GM19023 (cell line): Measurements from ENCODE around the gene PREX1.

Experiments
- ATAC-seq: cut with Tn5 transposase; IDR thresholded peaks from one replicate; pipeline ENCODE4 v1.9.1; 2021; ENCODE audit warnings: mild to moderate bottlenecking, moderate library complexity; ENCODE audit not compliant: unreplicated experiment

Gene PREX1

DNA sequence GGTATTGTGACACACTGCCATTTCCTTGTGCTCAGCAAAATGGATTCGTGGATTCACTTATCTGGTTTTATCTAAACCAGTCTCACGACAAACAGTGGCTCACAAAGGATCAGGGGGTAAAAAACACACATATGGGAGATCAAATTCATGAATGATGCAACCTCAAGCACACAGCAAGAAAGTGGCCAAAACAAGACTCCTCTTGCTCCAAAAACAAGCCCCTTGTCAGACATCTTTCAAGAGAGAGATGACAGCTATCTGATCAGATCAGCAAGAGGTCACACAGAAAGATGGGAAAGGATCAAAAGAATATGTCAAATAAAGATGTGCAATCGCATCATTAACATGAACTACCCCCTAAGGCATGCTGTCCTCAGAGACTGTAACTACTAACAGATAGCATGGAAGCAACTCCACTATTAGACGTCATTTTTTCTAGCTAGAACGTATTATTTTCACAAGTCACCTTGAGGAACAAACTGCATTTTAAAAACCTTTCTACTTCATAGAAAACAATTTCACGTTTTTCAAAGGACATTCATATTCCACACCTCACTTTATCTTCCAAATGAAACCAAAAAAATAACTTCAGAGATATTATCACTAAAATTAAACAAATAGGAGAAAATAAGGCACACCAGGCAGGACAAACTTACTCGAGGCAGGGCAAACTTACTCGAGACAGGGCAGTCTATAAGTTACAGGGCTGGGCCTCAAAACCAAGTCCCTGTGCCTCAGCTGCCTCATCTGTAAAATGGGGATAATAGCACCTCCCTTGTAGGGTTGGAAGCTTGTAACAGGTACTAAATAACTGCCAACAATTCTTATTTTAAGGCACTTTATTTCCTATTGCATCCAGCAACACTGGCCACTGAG lies 122.3 kb downstream of the PREX1 start:
- ATAC-seq = no peak

DNA sequence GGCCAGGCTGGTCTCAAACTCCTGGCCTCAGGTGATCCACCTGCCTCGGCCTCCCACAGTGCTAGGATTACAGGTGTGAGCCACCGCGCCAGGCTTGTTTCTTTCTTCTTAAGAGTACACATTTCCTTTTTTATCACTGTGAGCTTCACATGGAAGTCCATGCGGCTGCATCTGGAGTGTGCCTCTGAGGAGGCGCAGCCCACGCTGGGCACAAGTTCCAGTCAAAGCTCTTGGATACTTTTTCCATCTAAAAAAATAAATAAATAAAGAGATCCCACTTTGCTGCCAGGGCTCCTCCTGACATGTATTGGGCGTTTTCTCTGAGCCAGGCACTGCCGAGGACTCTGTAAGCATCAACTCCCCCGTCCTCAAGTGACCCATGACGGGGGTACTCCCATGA lies 123.0 kb downstream of the PREX1 start:
- ATAC-seq = no peak

DNA sequence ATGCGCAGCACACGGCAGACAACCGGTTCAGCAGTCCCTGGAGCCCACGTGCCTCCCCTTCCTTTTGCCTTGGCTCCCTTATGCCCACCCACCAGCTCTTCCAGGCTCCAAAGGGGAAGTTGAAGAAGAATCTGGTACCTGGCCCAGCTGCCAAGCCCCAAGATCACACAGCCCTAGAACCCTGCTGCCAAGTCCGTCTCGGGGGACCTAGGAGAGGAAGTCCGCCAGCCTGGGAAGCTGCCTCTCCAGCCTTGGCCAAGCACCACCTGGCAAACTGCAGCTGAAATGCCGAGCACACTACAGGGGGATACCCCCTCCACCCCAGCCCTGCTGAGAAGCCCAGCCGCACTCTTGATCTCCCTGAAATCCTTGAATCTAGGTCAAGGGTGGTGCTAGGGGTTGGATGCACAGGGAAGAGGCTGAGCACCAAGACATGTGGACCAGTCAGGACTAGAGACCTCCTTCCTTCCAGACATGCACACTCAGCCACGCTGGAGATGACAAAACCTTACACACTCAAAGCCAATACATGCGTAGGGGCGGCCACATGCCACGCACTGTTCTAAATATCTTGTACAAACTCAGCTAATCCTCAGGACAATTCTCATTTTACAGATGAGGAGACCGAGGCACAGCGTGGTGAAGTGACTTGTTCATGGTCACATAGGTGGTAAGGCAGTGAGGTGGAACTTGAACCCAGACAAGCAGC lies 124.1 kb downstream of the PREX1 start:
- ATAC-seq = no peak

DNA sequence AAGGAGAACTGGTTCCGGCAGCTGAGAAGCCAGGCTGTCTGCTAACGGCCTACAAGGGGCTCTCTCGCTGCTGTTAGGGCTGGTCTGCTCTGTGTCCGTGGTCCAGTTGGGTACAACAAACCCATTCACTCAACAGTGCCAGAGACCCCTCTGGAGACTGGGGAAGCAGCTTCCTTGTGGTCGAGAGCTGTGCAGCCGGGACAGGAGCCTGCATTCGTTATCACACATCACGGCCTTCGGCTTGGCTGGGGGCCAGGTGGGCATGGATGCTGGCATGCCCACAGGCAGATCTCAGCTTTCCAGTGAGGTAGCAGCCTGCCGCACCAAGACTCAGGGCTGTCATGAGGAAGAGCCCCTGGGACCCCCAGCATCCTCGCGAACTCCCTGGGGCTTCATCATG lies 124.7 kb downstream of the PREX1 start:
- no peak for ATAC-seq

DNA sequence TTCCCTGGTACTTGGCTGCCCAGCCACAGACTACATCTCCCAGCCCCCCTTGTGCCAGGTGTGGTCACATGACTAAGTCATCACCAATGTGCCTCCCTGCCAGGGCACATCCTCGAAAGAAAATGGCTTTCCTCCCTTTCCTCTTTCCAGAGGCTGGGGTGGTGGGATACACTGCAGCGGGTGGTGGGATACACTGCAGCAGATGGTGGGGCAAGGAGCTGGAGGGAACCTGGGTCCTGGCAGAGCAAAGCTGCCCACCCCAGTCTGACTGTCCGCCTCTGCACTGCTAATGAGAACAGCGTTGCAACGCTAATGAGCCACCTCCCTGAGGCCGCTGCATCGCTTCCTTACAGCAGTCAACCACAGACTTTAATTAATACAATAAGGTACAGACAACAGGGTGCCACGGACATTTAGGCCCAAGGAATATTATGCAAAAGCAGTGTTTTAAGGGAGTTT lies 125.3 kb downstream of the PREX1 start:
- no peak for ATAC-seq

DNA sequence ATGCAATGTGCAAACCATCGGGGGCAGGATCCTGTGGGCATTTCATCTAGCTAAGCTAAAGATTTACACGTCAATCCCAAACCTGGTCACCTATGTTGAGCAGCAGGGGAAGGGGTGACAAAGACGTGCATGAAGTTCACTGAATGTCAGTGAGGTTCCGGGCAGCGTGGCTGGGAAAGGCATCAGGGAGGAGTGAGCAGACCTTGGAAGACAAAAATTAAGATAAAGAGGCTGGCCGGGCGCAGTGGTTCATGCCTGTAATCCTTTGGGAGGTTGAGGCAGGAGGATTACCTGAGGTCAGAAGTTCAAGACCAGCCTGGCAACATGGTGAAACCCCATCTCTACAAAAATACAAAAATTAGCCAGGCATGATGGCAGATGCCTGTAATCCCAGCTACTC lies 126.1 kb downstream of the PREX1 start:
- no peak for ATAC-seq

DNA sequence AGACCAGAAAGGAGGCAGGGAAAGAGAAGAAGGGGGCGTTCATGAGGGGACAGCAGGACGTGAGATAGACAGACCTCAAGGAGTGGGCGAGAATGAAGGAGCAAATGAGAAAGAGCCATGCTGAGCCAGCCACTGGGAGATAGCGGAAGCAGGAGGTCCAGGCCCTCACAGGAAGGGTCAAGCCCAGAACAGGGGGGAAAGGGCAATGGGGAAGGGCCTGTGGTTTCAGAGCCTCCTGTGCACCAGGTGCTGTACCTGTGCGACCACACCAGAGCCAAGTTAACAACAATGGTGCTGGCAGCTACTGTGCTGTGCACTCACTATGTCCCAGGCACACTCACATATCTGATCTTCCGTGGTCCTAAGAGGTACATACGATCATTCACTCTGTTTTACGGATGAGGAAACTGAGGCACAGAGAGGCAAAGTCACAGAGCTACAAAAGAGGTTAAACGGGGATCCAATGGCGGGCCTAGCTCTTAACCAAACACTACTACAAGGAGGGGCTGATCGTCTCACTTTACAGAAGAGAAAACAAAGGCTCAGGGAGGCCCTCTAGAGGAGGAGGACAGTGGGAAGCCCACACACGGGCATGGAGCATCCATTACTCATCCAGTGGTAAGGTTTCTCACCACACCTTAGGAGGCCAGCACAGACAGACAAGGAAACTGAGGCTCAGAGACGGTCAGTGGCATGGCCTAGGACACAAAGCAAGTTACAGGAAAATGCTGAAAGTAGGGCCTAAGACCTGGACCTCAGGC lies 129.1 kb downstream of the PREX1 start:
- ATAC-seq = no peak

DNA sequence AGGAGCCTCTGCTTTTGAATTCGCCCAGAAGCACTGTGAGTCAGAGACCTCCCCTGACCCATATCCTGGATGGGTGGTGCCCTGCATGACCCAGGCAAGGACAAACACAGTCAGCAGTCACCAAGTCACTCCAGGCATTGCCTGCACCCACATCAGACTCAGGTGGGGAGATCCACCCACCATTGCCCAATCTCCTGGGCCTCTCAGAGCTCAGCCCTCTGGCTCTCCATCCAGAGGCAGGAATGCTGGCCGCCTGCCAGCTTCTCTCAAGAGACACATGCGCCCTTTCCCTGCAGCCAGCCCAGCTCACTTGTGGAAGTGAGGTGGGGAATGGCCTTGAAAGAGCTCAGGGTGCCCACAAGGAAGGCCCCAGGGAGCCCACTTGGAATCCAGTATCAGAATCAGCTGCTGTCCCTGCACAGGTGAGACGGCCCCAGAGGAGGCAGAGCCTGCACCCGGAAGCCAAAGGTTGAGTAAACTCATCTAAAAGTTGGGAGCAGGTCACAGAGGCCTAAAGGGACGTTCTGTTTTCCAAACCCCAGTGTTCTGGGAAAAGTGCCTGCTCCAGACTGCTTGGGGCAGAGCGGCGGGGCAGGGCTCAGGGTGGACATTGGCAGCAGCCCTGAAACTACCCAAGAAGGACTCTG lies 129.8 kb downstream of the PREX1 start:
- ATAC-seq = no peak

DNA sequence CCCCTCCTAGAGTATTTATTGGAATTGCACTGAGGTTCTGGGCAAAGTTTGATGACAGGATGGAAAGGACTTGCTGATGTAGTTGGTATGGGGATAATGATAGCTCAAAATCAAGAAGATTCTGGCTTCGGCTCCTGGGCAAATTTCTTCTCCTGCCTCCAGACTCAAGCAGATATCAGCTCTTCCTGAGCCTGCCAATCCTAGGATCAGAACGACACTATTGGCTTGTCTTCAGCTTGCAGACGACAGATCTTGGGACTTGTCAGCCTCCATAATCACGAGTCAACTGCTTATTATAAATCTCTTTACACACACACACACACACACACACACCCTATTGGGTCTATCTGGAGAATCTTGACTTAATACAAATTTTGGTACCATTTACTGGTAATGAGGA lies 131.1 kb downstream of the PREX1 start:
- ATAC-seq = no peak

DNA sequence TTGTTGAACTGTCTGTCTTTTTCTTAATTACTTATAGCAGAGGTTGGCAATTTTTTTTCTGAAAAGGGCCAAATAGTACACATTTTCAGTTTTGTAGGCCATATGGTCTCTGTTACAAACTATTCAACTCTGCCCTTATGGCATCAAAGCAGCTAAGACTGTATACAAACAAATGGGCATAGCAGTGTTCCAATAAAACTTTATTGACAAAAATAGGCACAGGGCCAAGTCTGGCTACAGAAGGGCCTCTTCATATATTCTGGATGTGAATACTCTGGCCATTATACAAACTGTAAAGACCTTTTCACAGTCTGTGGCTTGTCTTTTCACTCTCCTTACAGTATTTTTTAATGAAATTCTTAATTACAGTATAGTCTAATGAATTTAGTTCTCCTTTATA lies 132.1 kb downstream of the PREX1 start:
- no peak for ATAC-seq

DNA sequence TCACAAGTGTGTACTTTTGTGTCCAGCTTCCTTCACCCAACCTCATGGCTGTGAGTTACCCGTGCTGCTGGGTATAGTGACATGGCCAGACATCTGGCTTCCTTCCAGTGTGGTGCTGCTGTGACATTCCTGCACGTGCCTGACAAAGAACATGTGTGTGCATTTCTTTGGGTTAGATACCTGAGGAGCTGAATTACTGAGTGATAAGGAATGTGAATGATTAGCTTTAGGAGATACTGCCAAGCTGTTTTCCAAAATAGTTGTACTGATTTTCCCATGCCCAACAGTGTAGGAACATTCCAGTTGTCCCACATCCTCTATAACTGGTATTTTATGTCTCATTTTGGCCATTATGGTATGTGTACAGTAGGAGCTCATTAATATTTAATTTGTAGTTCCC lies 132.5 kb downstream of the PREX1 start:
- ATAC-seq = no peak

DNA sequence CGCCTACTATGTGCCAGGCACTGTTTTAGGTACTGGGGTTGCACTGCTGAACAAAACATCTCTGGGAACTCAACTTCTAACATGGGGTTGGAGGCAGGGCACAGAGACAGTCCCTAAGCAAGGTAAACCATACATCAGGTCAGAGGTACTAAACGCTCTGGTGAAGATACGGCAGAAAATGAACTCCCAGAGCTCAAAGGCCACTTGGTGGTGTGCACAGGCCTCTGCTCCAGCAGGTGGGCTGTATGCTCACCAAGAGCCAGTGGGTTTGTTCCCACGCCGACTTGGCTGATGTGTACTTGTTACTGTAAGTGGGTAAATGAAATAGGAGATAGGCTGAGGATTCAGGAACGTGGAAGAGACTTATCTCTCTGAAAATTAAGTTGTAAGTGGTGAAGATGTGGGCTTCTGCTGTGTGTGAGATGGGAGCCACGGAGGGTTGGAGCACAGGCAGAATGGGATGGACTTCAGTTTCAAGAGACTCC lies 133.4 kb downstream of the PREX1 start:
- no peak for ATAC-seq

DNA sequence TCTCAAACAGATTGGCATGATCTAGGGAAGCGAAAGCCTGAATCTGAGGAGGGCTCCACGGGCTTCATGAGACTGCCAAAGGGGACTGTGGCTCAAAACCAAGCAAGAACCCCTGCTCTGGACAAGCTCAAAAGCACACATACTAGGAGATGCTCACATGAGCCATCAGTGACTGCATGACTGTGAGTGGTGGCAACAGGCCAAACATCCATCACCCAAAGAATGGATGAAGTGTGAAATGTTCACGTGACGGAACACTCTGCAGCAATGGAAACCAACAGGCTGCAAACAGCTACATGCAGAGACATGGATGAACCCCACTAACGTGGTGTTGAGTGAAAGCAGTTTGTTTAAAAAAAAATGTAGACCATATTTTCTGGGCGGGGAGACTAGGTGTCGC lies 136.3 kb downstream of the PREX1 start:
- no peak for ATAC-seq

DNA sequence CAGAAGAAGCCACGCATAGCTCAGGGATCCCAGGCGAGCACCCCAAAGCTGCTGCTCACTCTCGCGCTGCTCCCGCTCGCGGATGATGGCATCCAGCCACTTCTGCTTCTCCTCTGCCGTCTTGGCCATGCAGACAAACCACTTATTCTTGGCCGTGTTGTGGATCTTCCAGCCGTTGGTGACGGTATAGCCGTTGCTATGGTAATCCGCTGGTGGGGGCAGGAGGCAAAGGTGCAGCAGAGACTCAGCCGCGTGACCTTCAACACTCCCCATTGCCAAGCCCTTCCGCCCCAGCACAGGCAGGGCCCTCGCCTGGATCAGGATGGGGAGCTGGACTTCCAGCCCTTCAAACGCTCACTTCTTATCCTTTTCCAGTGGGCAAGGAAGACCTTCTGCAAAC lies 136.9 kb downstream of the PREX1 start:
- ATAC-seq = no peak

DNA sequence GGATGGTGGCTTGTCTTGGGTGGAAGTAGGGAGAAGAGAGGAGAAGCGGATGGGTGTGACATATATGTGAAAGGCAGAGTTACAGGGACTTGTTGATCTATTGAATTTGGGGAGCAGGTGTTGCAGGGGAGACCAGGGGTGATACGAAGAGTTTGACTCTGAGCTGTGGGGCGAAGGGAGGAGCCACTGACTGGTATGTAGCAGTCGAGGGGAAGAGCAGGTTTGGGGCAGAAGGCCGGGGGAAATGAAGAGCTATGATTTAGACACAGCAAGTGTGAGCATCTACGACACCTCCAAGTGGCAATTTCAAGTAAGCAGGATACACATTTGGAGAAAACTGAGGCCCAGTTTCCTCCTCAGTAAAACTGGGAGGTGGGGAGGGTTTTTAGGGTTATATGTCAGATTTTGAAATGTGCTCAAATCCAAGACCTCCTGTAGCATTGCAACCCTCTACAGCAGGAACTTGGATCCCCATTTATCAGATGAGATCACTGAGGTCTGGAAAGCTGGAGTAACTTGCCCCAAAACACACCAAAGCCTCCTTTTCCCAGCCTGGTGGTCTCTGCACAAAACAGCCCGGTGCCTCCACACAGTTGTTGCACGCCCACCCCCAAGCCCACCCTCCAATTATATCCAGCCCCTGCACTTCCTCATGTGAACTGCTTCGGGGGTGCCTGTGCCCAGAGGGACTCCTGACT lies 137.8 kb downstream of the PREX1 start:
- ATAC-seq = no peak

DNA sequence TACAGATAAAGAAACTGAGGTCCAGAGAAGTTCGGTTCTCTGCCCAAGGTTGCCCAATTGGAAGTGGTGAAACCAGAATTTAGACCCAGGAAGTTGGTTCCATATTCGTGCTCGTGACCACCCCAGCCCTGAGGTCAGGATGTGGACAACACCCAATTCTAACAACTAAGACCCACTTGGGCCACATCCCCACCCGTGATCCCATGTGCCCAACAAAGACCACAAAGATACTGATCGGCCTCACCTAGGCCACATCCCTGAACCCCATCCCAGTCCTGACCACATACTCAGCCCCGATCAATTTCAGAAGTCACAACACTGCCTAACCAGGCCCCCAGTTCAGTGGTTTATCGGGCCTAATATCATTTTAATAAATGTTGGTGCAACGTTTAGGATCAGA lies 138.4 kb downstream of the PREX1 start:
- no peak for ATAC-seq

DNA sequence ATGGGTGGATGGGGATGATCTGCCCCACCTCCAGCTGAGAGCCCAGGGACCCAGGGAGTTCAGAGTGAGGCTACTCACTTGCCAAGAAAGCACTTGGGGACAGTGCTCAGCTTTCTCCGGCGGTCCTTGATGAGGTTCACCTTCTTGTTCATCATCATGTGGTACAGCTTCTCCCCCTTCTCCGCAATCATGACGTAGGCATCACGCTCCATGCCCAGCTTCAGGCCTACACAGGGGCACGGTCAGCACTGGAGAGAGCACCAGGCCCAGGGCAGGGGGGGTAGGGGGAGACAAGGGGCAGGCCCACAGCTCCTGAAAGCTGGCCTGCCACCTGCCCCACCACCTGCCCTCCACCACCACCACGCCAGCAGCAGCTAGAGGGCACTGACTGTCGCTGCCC lies 139.2 kb downstream of the PREX1 start:
- ATAC-seq = no peak

DNA sequence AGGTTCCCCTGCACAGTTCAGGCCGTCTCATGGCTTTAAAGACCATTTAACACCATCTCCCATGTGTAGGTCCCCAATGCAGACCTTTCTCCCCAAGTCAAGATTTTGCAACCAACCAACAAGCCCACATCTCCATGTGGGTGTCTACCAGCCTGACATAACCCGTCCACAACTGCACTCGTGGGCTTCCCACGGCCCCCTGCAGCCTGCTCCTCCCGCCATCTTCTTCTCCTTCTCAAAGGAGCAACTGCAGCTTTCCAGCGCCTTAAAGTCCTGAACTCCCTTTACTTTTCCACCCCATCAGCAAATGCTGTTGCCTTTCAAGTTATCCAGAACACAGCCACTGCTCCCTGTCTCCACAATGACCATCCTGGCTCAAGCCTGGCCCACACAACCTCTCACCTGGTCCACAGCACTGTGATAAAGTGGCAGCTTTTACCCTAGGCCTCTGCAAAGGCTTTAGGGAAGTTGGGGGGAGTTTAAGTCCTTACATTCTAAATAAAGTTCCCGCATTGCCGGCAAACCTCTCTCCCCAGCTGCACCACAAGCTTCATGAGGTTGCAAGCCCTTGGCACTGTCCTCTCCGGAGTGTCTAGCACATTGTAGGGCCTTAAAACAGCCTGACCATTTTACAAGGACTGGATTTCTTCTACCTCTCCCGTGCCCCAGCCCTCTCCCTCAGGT lies 140.5 kb downstream of the PREX1 start:
- no peak for ATAC-seq

DNA sequence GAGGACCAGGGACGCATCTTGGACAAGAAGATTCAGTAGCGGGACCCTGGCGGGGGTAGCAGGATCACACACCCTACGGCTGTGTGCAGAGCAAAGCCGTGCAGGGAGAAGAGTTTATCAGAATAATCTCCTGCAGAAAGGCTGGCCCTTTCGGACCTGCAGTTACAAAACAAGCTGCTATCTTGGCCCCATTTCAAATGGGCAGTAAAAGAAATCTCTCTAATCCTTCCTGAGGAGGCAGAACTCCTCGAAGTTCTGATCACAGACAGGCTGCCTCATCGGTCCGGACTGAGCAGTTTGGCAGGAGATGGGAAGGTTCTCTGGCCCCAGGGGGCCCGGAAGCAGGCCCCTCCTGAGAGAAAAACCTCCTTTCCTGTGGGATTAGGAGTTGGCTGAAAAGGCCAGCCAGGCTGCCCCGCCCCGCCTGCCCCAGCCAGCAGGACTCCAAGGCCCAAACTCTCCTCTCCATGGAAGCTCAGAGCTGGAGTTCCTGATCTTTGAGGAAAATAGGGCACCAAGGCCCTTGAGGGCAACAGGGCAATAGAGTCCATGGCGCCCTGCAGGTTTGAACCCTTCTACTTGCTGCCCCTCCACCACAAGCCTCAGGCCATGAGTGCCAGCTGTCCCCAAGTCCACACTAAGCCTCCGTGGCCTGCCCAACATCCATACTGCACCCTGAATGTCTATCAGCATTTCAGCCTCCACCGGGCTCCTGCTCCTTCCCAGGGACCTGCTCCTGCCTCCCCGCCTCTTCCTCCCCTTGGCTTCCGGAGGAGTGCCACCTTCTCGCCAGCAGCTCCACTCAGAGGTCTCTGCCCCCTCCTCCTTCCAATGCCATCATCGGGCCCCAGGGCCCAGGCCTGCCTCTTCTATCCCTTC lies 141.3 kb downstream of the PREX1 start:
- ATAC-seq = no peak
